GM18909 (cell line): Measurements from ENCODE around the gene CISD2.
"Not testable (repeated sequence)": the region's sequence is repeated elsewhere in the genome, so short reads cannot be mapped to it uniquely, and the experiment has no call there.

Experiments used
- ATAC-seq: cut with Tn5 transposase; IDR thresholded peaks from one replicate; pipeline ENCODE4 v1.9.1; 2021; ENCODE audit warnings: mild to moderate bottlenecking; ENCODE audit not compliant: unreplicated experiment, poor library complexity

The CISD2 gene, protein sequence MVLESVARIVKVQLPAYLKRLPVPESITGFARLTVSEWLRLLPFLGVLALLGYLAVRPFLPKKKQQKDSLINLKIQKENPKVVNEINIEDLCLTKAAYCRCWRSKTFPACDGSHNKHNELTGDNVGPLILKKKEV

DNA sequence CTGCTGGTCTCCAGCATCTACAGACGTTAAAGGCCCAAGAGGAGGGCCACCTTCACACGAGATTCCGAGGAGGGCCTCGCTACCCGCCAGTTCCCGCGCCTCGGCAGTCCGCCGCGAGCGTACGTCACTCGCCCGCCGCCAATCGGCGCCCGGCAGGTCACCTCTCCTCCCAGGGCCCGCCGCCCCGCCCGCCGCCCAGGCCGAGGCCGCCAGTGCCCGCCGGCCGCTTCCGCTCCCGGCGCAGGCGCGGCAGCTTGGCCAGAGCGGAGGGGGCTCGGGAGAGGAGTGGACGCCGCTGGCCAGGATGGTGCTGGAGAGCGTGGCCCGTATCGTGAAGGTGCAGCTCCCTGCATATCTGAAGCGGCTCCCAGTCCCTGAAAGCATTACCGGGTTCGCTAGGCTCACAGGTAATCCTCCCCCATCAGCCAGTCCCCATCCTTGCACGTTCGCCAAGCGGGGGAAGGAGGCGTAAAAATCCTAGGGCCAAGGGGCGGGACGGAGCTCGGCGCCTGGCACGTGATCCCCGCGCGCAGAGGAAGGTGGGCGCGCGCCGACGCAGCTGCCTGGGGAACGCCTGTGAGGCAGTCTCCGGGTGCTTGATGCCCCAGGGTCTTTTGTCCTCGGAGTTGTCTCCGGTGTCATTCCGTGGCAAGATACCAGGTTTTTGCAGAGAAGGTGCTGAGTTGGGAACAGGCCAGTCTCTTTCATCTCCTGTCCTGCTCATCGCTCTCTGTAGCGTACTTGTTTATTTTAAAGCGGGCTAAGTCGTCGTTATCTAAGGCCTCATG, at the start of gene CISD2:
Gene CISD2, plus strand, starts transcription at position 212 of the 788 bp plus-strand sequence. Its CDS starts 93 bp downstream, at position 305.
- ATAC-seq: peak; percentile 90

GRCh38 chr4:102819100-102819499, 49.7 kb upstream of the CISD2 start:
- ATAC-seq: not testable (repeated sequence)

DNA sequence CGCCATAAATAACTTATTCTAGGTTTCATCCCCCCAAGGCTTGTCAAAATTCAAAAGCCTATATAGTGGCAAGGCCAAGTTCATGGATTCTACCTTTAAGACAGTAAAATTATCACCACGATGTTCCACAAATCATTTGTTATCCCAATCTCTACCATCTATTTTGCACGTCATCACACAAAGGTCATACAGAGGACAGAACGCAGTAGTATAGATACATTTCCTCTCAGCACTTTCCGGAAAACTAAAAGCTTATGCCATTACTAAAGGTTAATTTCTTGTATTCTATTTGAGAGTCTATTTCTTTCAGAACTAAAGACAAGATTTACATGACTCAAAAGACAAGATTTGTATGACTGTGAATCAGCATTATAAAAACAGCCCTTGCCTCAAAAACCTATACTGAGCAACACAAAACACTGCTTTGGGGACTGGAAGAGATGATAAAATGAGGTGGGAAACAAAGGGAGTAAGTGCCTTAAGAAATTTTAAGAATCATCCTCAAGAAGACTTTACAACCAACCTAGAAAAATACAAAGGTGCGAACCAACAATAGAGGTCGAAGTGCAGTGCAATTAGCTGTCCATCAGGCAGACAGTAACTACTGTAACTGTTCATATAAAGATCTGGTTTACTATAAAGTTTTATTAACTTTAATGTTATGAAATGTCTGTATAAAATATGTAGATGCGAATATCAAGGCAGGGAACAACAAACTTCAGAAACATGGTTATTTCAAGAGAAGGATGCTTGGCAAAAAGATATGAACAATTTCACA, 49.0 kb upstream of the CISD2 start:
- ATAC-seq: no peak

DNA sequence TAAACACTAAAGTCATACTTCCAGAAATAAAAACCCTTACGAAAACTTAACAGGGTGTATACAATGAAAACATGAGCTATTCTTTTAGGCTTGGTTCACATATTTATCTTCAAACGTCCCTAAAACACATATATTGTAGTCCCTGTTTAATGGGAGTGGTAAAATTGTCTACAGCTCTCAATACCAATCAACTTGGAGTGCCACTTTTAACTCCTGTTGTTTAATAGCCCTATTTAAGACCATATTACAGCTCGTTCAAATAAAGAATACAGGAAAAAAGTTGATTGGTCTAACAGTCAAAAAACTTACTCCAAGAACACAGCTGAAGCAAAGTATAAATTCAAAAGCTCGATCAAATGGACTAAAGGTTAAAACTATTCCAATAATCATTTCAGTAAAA, 45.3 kb upstream of the CISD2 start:
- no peak for ATAC-seq

GRCh38 chr4:102823897-102824296, 44.9 kb upstream of the CISD2 start:
- ATAC-seq: no peak

GRCh38 chr4:102824398-102824797, 44.4 kb upstream of the CISD2 start:
- no peak for ATAC-seq

DNA sequence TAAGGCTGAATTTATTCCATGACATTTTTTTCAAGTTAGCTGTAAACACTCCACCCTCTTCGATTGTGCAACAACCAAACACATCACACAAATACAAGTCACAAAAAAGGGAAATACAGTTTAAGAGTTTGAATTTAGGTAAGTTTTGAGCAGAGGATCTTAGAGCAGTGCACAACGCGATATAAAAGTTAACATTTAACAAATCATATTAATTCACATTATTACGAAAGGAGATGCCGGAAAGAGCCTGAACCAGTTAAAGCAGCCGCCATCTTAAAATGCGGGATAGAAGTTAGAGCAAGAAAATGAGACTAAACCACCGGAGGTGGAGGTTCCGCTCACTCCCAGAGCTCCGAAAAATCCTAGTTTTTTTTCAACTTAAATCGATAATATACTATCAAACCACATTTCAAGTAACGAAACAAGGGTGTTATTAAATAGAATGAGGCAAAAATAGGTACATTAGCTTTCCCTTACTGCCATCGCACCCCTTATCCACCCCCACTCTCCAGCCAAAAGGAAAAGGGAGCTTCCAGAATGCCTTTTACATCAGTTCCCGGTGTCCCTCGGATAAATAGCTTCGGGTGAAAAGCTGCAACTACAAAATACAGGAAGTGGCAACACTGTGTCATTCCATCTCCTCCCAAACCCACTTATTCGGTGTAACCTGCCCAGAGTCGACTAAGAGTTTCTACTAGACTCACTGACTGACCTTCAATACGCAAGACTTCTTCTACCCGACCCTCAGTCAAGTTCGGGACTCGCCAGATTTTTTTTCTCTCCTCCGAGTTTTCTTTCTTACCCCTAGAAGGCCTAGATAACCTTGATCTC, 43.3 kb upstream of the CISD2 start:
- ATAC-seq: no peak

DNA sequence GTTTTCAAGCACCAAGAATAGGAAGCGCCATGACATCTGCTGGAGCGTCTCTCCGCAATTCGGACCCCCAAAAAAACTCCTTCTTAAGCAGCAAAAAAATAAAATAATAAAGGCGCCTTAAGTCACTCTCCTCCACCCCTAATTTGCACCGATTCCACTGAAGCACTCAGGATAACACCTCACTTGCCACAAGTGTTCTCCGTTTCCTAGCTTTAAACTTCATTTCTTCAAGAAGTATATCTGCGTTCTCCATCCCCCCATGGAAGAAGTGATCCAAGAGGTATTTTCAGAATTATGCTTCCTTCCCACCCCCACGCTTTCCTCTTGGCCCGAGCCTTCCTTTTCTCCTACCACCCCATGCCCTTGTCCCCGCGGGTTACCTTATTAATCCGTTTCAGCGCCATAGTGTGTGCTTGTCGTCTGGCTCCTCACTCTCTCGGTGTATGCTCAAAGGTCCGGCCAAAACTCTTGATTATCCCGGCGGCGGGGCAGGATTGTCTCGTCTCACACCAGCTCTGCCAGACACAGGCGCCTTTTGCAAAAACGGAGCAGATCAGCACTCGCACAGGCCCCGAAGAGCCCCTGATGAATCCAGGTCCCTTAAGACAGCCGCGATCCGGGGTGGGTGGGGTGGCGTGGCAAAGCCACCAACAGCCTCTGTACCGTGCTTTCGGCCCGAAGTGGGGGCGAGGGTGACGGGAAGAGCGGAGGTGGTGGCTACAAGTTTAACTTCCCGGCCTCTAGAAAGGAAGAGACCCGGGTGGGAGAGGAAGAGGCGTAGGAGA, 42.5 kb upstream of the CISD2 start:
- ATAC-seq: no peak

DNA sequence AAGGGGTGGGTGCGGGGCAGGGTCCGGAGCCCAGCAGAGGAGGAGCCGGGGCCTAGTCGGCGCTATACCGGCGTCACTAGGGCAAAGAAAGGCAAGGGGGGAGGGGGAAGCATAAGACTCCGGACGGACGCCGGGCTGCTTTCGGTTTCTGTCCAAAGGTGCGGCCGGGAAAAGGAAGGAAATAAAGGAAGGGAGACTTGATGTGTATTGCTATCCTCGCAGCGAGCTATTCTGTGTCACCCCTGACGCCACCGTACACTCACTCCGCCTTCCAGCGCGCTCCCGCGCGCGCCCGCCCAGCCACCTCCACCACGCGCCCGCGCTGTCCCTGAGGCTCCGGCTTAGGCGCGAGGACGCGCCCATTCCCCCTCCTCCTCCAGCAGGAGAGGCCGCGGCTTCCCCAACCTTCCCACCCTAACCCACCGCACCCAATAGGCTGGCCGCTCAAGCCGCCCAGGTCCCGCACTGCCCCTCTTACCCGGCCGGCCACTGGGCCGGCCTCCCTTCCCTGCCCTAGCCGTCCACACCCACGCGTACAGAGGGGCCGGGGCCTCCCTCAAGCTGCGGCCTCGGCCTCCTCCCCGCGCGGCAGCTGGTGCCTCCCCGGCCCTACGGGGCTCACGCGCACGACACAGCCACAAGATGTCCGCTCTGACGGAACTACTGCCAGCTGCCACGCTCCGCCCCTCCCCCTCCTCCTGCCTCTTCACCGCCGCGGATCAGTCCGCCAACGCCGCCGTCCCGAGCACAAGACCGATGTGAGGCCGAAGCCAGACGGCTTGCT, 41.7 kb upstream of the CISD2 start, which contains the start of gene UBE2D3:
Gene UBE2D3, minus strand, starts transcription at position 662 of the 784 bp plus-strand sequence. CDS start 1,043 bp downstream, outside the sequence.
- peak; percentile 36 for ATAC-seq

DNA sequence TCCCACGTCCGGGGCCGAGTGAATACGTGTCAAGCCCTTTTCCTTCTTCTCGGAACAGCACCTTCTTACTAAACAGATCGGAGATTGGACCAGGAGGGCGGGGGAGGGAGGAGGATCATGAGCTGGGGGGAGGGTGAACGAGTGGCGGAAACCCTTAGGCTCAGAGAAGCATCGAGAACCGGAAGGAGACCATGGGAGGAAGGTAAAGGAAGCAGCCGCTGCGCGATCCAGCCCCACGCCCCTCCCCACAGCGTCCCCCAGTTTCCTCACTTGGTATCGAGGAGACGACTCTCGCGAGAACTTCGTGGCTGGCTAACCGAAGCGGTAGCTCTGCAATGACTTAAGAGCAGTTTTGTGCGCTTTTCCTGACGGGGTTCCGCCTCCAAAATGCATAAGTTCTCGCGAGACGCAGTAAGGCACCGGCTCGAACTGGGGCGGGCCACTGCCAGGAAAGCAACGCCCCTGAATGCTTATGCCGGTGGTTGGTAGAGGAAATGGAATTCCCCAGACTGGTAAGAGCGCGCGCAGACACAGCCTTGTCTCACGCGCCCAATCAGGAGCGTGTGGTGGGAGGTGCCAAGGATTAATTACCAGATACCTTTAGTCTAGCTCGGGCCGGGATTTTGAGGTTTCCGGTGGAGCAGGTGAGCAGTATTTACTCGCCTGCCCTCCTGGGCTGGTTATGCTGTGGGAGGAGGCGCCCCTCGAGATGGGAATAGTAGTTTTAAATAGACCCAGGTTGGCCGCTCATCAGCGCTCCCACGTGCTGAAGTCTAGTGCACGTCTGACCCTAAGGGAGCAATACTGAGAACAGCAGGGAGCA, 40.9 kb upstream of the CISD2 start:
- ATAC-seq: peak; percentile 87

DNA sequence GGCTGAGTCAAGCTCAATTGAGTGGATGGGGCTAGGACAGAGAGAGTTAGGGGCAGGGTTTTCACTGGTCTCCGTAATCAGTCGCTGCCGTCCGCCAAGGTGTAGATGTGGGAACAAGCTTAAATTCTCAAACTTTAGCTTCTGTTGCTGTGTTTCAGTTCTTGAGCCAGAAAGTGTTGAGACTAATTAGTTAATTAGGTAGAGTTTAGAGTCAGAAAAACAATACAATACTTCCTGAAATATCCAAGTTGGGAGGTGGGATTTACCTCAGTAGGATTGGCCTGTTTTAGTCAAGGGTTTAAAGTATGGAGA, 40.3 kb upstream of the CISD2 start:
- ATAC-seq: no peak

DNA sequence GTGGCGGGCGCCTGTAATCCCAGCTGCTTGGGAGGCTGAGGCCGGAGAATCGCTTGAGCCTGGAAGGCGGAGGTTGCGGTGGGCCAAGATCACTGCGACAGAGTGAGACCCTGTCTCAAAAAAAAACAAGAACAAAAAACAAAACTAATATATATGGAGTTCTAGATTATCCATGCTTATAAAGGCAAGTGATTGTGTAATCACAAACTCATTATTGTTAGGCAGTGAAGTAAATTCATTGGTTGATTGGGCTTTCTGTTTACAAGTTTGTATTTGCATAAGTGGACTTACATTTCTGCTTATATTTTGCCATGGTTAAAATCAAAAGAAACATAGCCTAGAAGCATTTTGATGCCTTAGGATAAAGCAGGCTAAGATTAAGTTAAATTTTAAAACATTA, 39.0 kb upstream of the CISD2 start:
- no peak for ATAC-seq

DNA sequence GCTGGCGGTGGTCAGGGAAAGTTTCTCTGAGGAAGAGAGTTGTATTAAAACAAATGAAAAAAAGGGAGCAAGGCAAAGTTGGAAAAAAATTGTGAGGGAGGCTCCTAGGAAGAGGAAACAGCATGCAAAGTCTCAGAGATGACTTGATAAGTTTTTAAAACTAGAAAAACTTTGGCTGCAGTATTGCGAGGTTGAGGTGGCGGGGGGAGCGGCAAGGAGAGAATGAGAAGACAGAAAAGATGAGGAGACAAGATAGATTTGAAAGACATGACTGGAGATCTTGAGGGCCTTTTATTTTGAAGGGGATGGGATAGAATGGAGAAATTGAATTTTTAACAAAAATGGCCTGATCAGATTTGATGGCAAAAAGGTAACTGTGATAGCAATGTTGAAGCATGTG, 36.7 kb upstream of the CISD2 start:
- ATAC-seq: no peak

GRCh38 chr4:102832667-102833066, 36.1 kb upstream of the CISD2 start:
- no peak for ATAC-seq

- no peak for ATAC-seq
These were observed 32.2 kb upstream of the CISD2 start for GRCh38 chr4:102836596-102836995.

DNA sequence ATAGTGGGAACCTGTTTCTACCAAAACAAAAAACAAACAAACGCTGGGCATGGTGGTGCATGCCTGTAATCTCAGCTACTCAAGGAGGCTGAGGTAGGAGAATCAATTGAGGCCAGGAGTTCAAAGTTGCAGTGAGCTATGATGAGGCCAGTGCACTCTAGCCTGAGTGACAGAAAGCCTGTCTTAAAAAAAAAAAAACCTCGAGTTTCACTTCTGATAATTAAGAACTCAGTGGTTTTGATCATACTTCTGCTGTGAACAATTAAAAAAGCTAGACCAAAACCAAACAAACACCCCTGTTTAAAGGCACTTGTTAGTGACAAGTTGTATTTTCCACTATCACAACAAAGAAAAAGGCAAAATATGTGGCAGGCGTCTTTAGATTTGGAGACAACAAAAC, 26.4 kb upstream of the CISD2 start:
- ATAC-seq: no peak

GRCh38 chr4:102843273-102843672, 25.5 kb upstream of the CISD2 start:
- ATAC-seq: no peak

DNA sequence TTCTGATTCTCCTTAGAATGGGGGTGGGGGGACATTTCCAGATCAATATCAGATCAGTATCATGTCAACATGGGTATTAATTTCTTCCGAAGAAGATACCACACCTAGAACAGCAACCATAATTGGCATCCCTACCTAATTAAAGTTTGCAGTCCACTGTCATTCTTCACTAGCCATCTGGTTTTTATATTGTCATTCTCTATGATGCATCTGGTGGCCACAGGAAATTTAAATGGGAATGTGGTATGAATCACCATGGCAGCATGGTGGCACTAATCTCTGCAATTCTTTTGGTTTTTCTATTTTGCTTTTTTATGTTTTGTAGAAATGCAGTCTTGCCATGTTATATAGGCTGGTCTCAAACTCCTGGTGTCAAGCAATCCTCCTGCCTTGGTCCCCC, 24.9 kb upstream of the CISD2 start:
- ATAC-seq: no peak
